ENCODE data around the gene ZCCHC8. TPM values are rescaled to one million over a fixed set of nuclear protein-coding genes. Genes with fewer than 3 reads are reported as not detected.

Gene ZCCHC8
- total and polyA plus RNA-seq, 2 of the 4 experiments (the other 2 are of a cell fraction): 9.5 to 12.7 TPM

DNA sequence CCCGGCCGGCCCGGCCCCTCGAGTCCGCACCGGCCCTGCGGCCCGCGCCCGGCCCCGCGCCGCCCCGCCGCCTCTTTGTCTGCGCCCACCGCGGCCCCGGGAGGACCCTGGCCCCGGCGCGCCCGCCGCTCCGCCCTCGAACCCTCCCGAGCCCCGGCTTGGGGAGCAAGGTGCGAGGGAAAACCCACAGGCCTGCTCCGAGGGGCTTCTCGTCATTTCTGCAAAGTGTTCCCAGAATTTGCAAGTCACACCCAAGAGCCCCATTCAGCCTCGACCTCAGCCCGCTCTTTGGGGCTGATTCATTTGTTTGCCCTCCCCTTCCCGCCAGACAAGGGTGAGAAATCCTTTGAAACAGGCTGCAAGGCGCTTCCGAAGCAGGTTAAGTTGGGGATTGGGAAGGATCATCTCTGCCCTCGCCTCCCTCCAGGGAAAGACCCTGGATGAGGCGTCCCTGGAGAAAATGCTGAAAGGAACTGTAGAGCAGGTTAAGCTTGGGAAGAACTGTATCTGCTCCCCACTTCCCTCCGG lies 77.9 kb downstream of the ZCCHC8 start:
- POLR2A ChIA-PET (ENCODE audit: unreplicated experiment): interaction anchor here (1.6 kb wide), 1 partner anchor 23 kb away, joined by 6 read pairs; no protein-coding TSS in a partner anchor
- ATAC-seq (ENCODE audit: low read depth) (peak; percentile 15), DNase-seq (peak; percentile 54)
- peak; percentile 45 for TF ChIP-seq NFE2L2 (IDR thresholded peaks at IDR 0.05; ENCODE audit: low read depth, low read length)
- no peak for TF ChIP-seq MXI1 (IDR thresholded peaks at IDR 0.05; ENCODE audit: borderline replicate concordance, low read depth, low read length)
- Histone ChIP-seq H3K4me1 (ENCODE audit: control insufficient read depth, insufficient read depth, low read length) (peaks cover 10% of the 10 kb centered on the region), H3K14ac (replicated peaks; ENCODE audit: low read depth, low read length) (peak overlapping the region; percentile 95), H2AK9ac (replicated peaks; ENCODE audit: low read depth, low read length, poor library complexity) (peak overlapping the region; percentile 98), H3K9me1 (ENCODE audit: insufficient read depth, low read length) (peaks cover 4% of the 10 kb centered on the region), H2AFZ (replicated peaks; ENCODE audit: low read length, poor library complexity) (peak overlapping the region; percentile 97), H4K20me1 (ENCODE audit: insufficient read depth, low read length) (peaks cover 27% of the 10 kb centered on the region), H2AK5ac (ENCODE audit: low read depth, low read length) (peak overlapping the region; percentile 41), H3K79me1 (ENCODE audit: low read depth in 1 of 2, low read length in 2 of 2) (peaks cover 0 to 48% of the 10 kb centered on the region in 2 experiments; a peak in 2 of 4 replicates), H3K4ac (ENCODE audit: low read depth, low read length) (peak overlapping the region; percentile 95), H2BK120ac (ENCODE audit: low read depth, low read length) (peak overlapping the region; percentile 80), H4K91ac (ENCODE audit: insufficient read depth, low read depth, low read length) (peak overlapping the region; percentile 88), H3K4me3 (ENCODE audit: insufficient read depth, low read depth, low read length) (peak overlapping the region; percentile 86), H3K27ac (ENCODE audit: insufficient read depth, low read length) (peak overlapping the region; percentile 65), H2BK5ac (ENCODE audit: low read depth, low read length, poor library complexity, severe bottlenecking) (peak overlapping the region; percentile 59), H3K4me2 (ENCODE audit: low read depth, low read length) (peak overlapping the region; percentile 81), H3K9me3 (ENCODE audit: control insufficient read depth, insufficient read depth, low read length) (no peaks in the 10 kb centered on the region), H3K18ac (ENCODE audit: low read depth, low read length) (peak overlapping the region; percentile 11), H3K36me3 (ENCODE audit: control insufficient read depth, insufficient read depth, low read length) (no peaks in the 10 kb centered on the region), H3K9ac (ENCODE audit: low read depth, low read length) (peak overlapping the region; percentile 78), H4K8ac (ENCODE audit: low read depth in 2 of 2, low read length in 2 of 2) (peak overlapping the region; percentile 56 to 67), H3K27me3 (ENCODE audit: control insufficient read depth, insufficient read depth, low read length) (no peaks in the 10 kb centered on the region), H3K23ac (ENCODE audit: low read depth, low read length) (peak overlapping the region; percentile 93), H2BK15ac (ENCODE audit: low read depth, low read length) (peak overlapping the region; percentile 5; the same call in 1 of the 3 replicates), H3K56ac (ENCODE audit: extremely low read depth, insufficient read depth, low read length) (peak overlapping the region; percentile 82), H4K5ac (ENCODE audit: low read depth, low read length) (peak overlapping the region; percentile 13), H2BK20ac (ENCODE audit: low read depth, low read length) (peak overlapping the region; percentile 17; the same call in 1 of the 2 replicates)
- intact Hi-C loops (cut with micrococcal nuclease) (loop anchor here (1.0 kb wide), 1 partner anchor 9 kb away; no protein-coding TSS in a partner anchor), in situ Hi-C loops (cut with MboI; ENCODE audit: low sequenced_read_pairs) (no loop called here), dilution Hi-C loops (cut with HindIII; ENCODE audit: low sequenced_read_pairs, unreplicated experiment) (no loop called here)
- BruUV-seq (replicated peaks): no TSS peak
- CTCF ChIA-PET: interaction anchor here (1.0 kb wide), 1 partner anchor 23 kb away, joined by 7 read pairs; no protein-coding TSS in a partner anchor
- 0% methylated on average over 25 of the region's 39 CpGs; no CpG with 5 or more reads in 1 of the 2 experiments for WGBS, 2 experiments (ENCODE audit: extremely low coverage in 2 of 2, insufficient read length in 1 of 2)

Measured in IMR-90 (cell line).